K562 (cell line): ENCODE data around the gene ADRA2B. TPM values are rescaled to one million over a fixed set of nuclear protein-coding genes. Genes with fewer than 3 reads are reported as not detected.

Experiments
- ATAC-seq: fragments of 200-7000 bp; cut with Tn5 transposase; 3 replicates; pipeline ENCODE4 v1.9.1; 2020; ENCODE audit warnings: moderate library complexity
- BruUV-seq: library from RNA; stranded (reverse); fragments of 400-500 nt; replicated peaks from 2 replicates; lab custom pipeline; 2021; lab: Mats Ljungman, UMichigan
- CTCF ChIA-PET: fragments of 300-600 bp; formaldehyde crosslinking; extraction: SDS; loops from one replicate; lab custom pipeline; 2021; ENCODE audit warnings: low intra/inter-chr PET ratio; lab: Yijun Ruan, JAX
- POLR2A ChIA-PET: fragments of 300-600, 350-650 bp; sonication (Branson Sonifier 250); formaldehyde crosslinking; extraction: SDS; loops from one replicate; lab custom pipeline; 2021; ENCODE audit warnings: antibody characterized with exemption, inconsistent platforms; lab: Yijun Ruan, JAX
- DNase-seq, 4 experiments: peaks; one replicate each; pipeline versions ENCODE4 v3.0.0 to v3.0.0-alpha.2; 2011 to 2018; ENCODE audit warnings: low spot score in 3 of 4, mixed read lengths in 3 of 4; ENCODE audit errors: extremely low read depth in 1 of 4
- FAIRE-seq: peaks from 2 replicates; lab custom pipeline; 2011; peaks lifted over from hg19 to GRCh38; lab: Jason Lieb, UNC
- H2AFZ ChIP-seq: 2 replicates; pipeline ENCODE4 v1.6.0; 2011; ENCODE audit warnings: low read depth, low read length, control low read depth, inconsistent platforms
- H3K27ac ChIP-seq: fragments of 200-600 bp; 3 replicates; pipeline ENCODE4 v1.8.0; 2011; ENCODE audit warnings: low read depth, mild to moderate bottlenecking, control low read depth, inconsistent platforms, low read length, moderate library complexity, mixed read lengths; ENCODE audit errors: extremely low read depth
- H3K27me3 ChIP-seq, 2 experiments: fragments of 300-600 bp in 1 of 2; 2 replicates in 1 of 2; 3 replicates in 1 of 2; pipeline versions ENCODE4 v1.6.0 to v1.8.0; 2011; ENCODE audit warnings: inconsistent platforms in 2 of 2, low read length in 2 of 2, mild to moderate bottlenecking in 1 of 2, mixed read lengths in 1 of 2, moderate library complexity in 1 of 2; ENCODE audit not compliant: control insufficient read depth in 2 of 2, insufficient read depth in 2 of 2
- H3K36me3 ChIP-seq: fragments of 300-600 bp; 3 replicates; pipeline ENCODE4 v1.8.0; 2011; ENCODE audit warnings: mild to moderate bottlenecking, low read length, inconsistent platforms; ENCODE audit not compliant: control insufficient read depth, insufficient read depth
- H3K4me1 ChIP-seq, 2 experiments: fragments of 200-600 bp in 1 of 2; replicated peaks in 1 of 2; 2 replicates in 1 of 2; 3 replicates in 1 of 2; pipeline versions ENCODE4 v1.5.1 to v1.8.0; 2011; ENCODE audit warnings: inconsistent platforms in 2 of 2, low read length in 2 of 2, mild to moderate bottlenecking in 1 of 2, mixed read lengths in 1 of 2, moderate library complexity in 1 of 2; ENCODE audit not compliant: control insufficient read depth in 2 of 2, insufficient read depth in 2 of 2
- H3K4me2 ChIP-seq: 2 replicates; pipeline ENCODE4 v1.6.1; 2011; ENCODE audit warnings: low read length, control low read depth, inconsistent platforms, mixed read lengths; ENCODE audit not compliant: insufficient read depth
- H3K4me3 ChIP-seq: fragments of 200-600 bp; sonication (generic), shearing (Covaris generic); 2 replicates; pipeline ENCODE4 v1.5.1; 2016; ENCODE audit warnings: control low read depth, inconsistent platforms
- H3K79me2 ChIP-seq: fragments of 200-600 bp; 3 replicates; pipeline ENCODE4 v1.8.0; 2011; ENCODE audit warnings: low read length, inconsistent platforms; ENCODE audit not compliant: control insufficient read depth, insufficient read depth
- H3K9ac ChIP-seq, 2 experiments: 2 replicates each; pipeline versions ENCODE4 v1.6.0 to v1.6.1; 2011; ENCODE audit warnings: low read depth in 2 of 2, low read length in 2 of 2, control low read depth in 1 of 2, inconsistent platforms in 1 of 2, mild to moderate bottlenecking in 1 of 2, mixed read lengths in 1 of 2; ENCODE audit not compliant: insufficient read depth in 1 of 2
- H3K9me1 ChIP-seq: one replicate; pipeline ENCODE4 v1.6.0; 2011; ENCODE audit warnings: inconsistent platforms, mild to moderate bottlenecking, low read length, moderate library complexity; ENCODE audit not compliant: control insufficient read depth, insufficient read depth
- H3K9me3 ChIP-seq: replicated peaks from 2 replicates; pipeline ENCODE4 v1.5.1; 2011; ENCODE audit warnings: low read depth, low read length, inconsistent platforms; ENCODE audit not compliant: control insufficient read depth, insufficient read depth
- H4K20me1 ChIP-seq: replicated peaks from 2 replicates; pipeline ENCODE4 v1.6.1; 2011; ENCODE audit warnings: low read length, inconsistent platforms, mixed read lengths; ENCODE audit not compliant: control insufficient read depth, insufficient read depth
- COPS2 ChIP-seq: fragments of 450-650 bp; conservative IDR thresholded peaks from 2 replicates; pipeline ENCODE4 v1.6.1; 2016; ENCODE audit warnings: mild to moderate bottlenecking, moderate library complexity
- EHMT2 ChIP-seq: fragments of 450-650 bp; IDR thresholded peaks from 2 replicates; pipeline ENCODE4 v1.6.1; 2018; ENCODE audit warnings: antibody characterized with exemption
- FOXM1 ChIP-seq, 2 experiments: fragments of 450-650 bp in 1 of 2; sonication (generic) in 1 of 2; formaldehyde crosslinking in 1 of 2; IDR thresholded peaks; 2 replicates each; pipeline versions ENCODE4 v1.6.1 to v1.9.0; 2017 to 2022; ENCODE audit warnings: low read depth in 2 of 2, mild to moderate bottlenecking in 2 of 2, missing genetic modification reagents in 1 of 2, moderate library complexity in 1 of 2
- HDAC3 ChIP-seq: fragments of 450-650 bp; IDR thresholded peaks from 2 replicates; pipeline ENCODE4 v1.6.1; 2018; ENCODE audit warnings: borderline replicate concordance, mild to moderate bottlenecking, moderate library complexity; ENCODE audit not compliant: partially characterized antibody
- HEY1 ChIP-seq: fragments of 250-450 bp; sonication (Bioruptor Pico); IDR thresholded peaks from 2 replicates; pipeline ENCODE4 v1.5.0; 2020; ENCODE audit warnings: mild to moderate bottlenecking, moderate library complexity, borderline replicate concordance
- HMG20A ChIP-seq: fragments of 450-650 bp; formaldehyde crosslinking; conservative IDR thresholded peaks from 2 replicates; pipeline ENCODE4 v1.4.0; 2020; ENCODE audit warnings: mild to moderate bottlenecking, mixed read lengths
- JUN ChIP-seq, 2 experiments: sonication (generic) in 1 of 2; formaldehyde crosslinking in 1 of 2; IDR thresholded peaks; 2 replicates each; pipeline versions ENCODE4 v1.6.1 to v1.8.0; 2012 to 2022; ENCODE audit warnings: borderline replicate concordance in 2 of 2, mild to moderate bottlenecking in 2 of 2, improper control_type of control experiment in 1 of 2, low read depth in 1 of 2, low read length in 1 of 2, missing genetic modification reagents in 1 of 2
- MBD2 ChIP-seq: sonication (generic); IDR thresholded peaks from 2 replicates; pipeline ENCODE4 v1.6.1; 2016; ENCODE audit warnings: low read depth, borderline replicate concordance
- MIER1 ChIP-seq: fragments of 450-650 bp; IDR thresholded peaks from 2 replicates; pipeline ENCODE4 v1.6.1; 2016; ENCODE audit warnings: antibody characterized with exemption, mild to moderate bottlenecking, low read depth
- PHTF2 ChIP-seq: fragments of 250-450 bp; sonication (Bioruptor Pico); IDR thresholded peaks from 2 replicates; pipeline ENCODE4 v1.5.0; 2021; ENCODE audit warnings: mild to moderate bottlenecking
- POLR3A ChIP-seq: IDR thresholded peaks from 2 replicates; pipeline ENCODE4 v1.6.1; 2011; ENCODE audit warnings: borderline replicate concordance, mild to moderate bottlenecking, moderate library complexity; ENCODE audit not compliant: insufficient read length, insufficient read depth; ENCODE audit errors: extremely low read depth
- PURB ChIP-seq: sonication (generic); formaldehyde crosslinking; IDR thresholded peaks from 2 replicates; pipeline ENCODE4 v1.9.0; 2021; ENCODE audit warnings: low read depth, mild to moderate bottlenecking, missing genetic modification reagents
- SIN3B ChIP-seq: fragments of 450-650 bp; IDR thresholded peaks from 2 replicates; pipeline ENCODE4 v1.6.1; 2017; ENCODE audit warnings: low read depth, mild to moderate bottlenecking, moderate library complexity
- SMAD4 ChIP-seq: fragments of 250-450 bp; sonication (Bioruptor Pico); conservative IDR thresholded peaks from 2 replicates; pipeline ENCODE4 v1.8.0; 2021; ENCODE audit warnings: inconsistent platforms, mild to moderate bottlenecking, moderate library complexity
- ZBTB11 ChIP-seq, 3 experiments: fragments of 200-800 bp in 1 of 3; fragments of 250-450 bp in 1 of 3; fragments of 450-650 bp in 1 of 3; sonication (Bioruptor Pico) in 1 of 3; sonication (Bioruptor generic) in 1 of 3; formaldehyde crosslinking in 1 of 3; IDR thresholded peaks; 2 replicates each; pipeline versions ENCODE4 v1.6.1 to v1.8.0; 2016 to 2022; ENCODE audit warnings: mild to moderate bottlenecking in 2 of 3, missing genetic modification characterization in 2 of 3, missing compliant biosample characterization in 1 of 3, moderate library complexity in 1 of 3
- ZNF274 ChIP-seq: IDR thresholded peaks from 2 replicates; pipeline ENCODE4 v1.6.1; 2011; ENCODE audit warnings: low read depth, mild to moderate bottlenecking, low read length, moderate library complexity, borderline replicate concordance
- ZNF280B ChIP-seq: fragments of 250-450 bp; sonication (Bioruptor Pico); IDR thresholded peaks from 2 replicates; pipeline ENCODE4 v1.5.1; 2021; ENCODE audit warnings: mild to moderate bottlenecking
- WGBS: fragments of 100-300 bp; shearing (Covaris generic); methylation state at CpG from one replicate; pipeline ENCODE4 v1.1.6; 2016; ENCODE audit warnings: low coverage, mixed read lengths; ENCODE audit not compliant: insufficient coverage; ENCODE audit errors: missing lambda C conversion rate; 5-methylcytosine and 5-hydroxymethylcytosine counted together
- in situ Hi-C: fragments of 300-500 bp; cut with MboI; formaldehyde crosslinking; loops from 4 replicates; pipeline ENCODE4 v1.15.0; 2018; ENCODE audit warnings: inconsistent platforms, mixed read lengths
- intact Hi-C: fragments of 100-400 bp; cut with micrococcal nuclease; formaldehyde crosslinking; loops from 2 replicates; pipeline ENCODE4 v1.14.2; 2022
- polyA plus RNA-seq, 8 experiments: library from polyadenylated mRNA; depleted of rRNA in 4 of 8; stranded (reverse) in 5 of 8; unstranded in 3 of 8; fragments of >200 nt; fragmentation: Nextera tagmentation in 2 of 8; fragmentation: Illumina TruSeq in 1 of 8; extraction: Ambion mirVana in 2 of 8; extraction: Trizol in 1 of 8; gene quantifications; 2 replicates each; pipeline versions ENCODE4 v1.2.1 to v1.2.3, GENCODE V29; 2011 to 2014; ENCODE audit warnings: inconsistent platforms in 1 of 8, missing spikeins in 1 of 8
- total RNA-seq, 7 experiments: library from RNA; depleted of rRNA in 6 of 7; stranded (reverse); fragments of >200 nt in 6 of 7; fragmentation: Illumina TruSeq in 2 of 7; extraction: Trizol in 2 of 7; gene quantifications; 2 replicates each; pipeline versions ENCODE4 v1.2.1 to v1.2.3, GENCODE V29; 2011 to 2021; ENCODE audit warnings: low replicate concordance in 1 of 7

The ADRA2B gene
- total and polyA plus RNA-seq, 9 of the 15 experiments (the other 6 are each of a cell fraction or from before 2014, with no cell fraction given) = not detected

- POLR2A ChIA-PET = no interaction called here
- H3K4me1 ChIP-seq = peaks cover 0 to 17% of the 10 kb centered on the region in 2 experiments; a peak in 3 of 5 replicates
- H3K4me3 ChIP-seq = no peak overlapping the region
- ATAC-seq = no peak
- in situ Hi-C loops (no loop called here), intact Hi-C loops (loop anchor here (2.0 kb wide), 2 partner anchors 122 to 370 kb away; no protein-coding TSS in a partner anchor)
- peaks cover 26 to 47% of the 10 kb centered on the region in 2 experiments for H3K27me3 ChIP-seq
- TF ChIP-seq POLR3A (no peak), PURB (CRISPR knock-in tag) (no peak), MIER1 (no peak), SIN3B (no peak), COPS2 (no peak), ZNF280B (no peak), PHTF2 (CRISPR knock-in tag) (no peak), EHMT2 (no peak), HDAC3 (no peak), ZNF274 (no peak), MBD2 (no peak), HEY1 (CRISPR knock-in tag) (no peak), ZBTB11 (CRISPR knock-in tag; IDR thresholded peaks at IDR 0.05) (no peak), SMAD4 (no peak), HMG20A (CRISPR knock-in tag) (no peak), JUN (IDR thresholded peaks at IDR 0.05; ENCODE audit: borderline replicate concordance, low read depth, low read length) (no peak), JUN (CRISPR knock-in tag; IDR thresholded peaks at IDR 0.05; ENCODE audit: borderline replicate concordance) (no peak), FOXM1 (IDR thresholded peaks at IDR 0.05; ENCODE audit: low read depth) (no peak), FOXM1 (CRISPR knock-in tag; IDR thresholded peaks at IDR 0.05; ENCODE audit: low read depth) (no peak)
- no peaks in the 10 kb centered on the region for H3K9me1 ChIP-seq
- no peak for DNase-seq
- no peaks in the 10 kb centered on the region for H3K36me3 ChIP-seq
- H4K20me1 ChIP-seq = 0 out of 2 replicates have a peak, but pooled peaks cover 6% of the 10 kb centered on the region
- no peaks in the 10 kb centered on the region for H3K79me2 ChIP-seq
- H3K27ac ChIP-seq = no peak overlapping the region
- H2AFZ ChIP-seq = no peak overlapping the region
- FAIRE-seq = no peak
- no TSS peak for BruUV-seq
- H3K9ac ChIP-seq = no peak overlapping the region
- CTCF ChIA-PET = interaction anchor here (0.6 to 3.0 kb wide), 5 partner anchors 9 to 415 kb away, joined by 3 to 40 read pairs (median 4); no protein-coding TSS in a partner anchor
- no peaks in the 10 kb centered on the region for H3K9me3 ChIP-seq
- no peak overlapping the region for H3K4me2 ChIP-seq
- 11% methylated on average over 7 of the region's 7 CpGs for WGBS
Observed at GRCh38 chr2:96139181-96139758, 22.9 kb upstream of the ADRA2B start.
